ENCODE results near the gene ATP2A2. TPM values are rescaled to one million over a fixed set of nuclear protein-coding genes. Genes with fewer than 3 reads are reported as not detected.

Gene ATP2A2
- total RNA-seq = 95.7 and 107 TPM in 2 replicates

DNA sequence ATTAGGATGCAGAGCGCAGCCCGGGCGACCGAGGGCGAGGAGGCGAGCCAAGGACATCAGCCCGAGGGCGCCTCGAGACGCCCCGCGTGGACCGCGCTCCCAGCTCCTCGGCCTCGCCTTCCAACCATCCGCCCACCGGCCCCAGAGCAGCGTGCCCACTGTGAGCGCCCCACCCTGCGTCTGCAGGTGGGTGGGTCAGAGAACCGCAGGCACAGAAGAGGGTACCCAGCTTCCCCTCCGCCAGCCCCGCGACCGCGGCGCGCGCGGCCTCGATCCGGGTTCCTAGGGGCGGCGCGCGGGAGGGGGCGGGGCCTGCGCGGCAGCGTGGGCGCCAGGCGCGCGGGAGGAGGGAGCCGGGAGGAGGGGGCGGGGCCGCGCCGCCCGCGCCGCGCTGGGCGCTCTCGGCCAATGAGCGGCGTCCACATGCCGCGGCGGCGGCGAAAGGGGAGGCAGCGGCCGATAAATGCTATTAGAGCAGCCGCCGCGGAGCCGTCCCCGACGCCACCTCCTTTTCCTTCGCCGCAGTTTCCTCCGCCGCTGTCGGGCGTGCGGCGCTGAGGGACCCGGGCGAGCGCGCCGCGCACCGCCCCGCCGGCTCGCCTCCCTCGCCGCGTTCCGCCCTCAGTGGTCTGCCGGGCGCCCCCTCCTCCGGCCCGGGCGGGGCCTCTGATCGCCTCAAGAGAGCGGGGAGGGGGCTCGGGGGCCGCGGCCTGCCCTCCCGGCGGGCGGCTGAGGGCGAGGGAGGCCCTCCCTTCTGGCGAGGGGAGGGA, at the start of gene ATP2A2:
ATP2A2 (plus strand) TSS at position 469 of the 770 bp plus-strand sequence. CDS start 543 bp downstream, outside the sequence.

Other genes starting within 250 kb of the ATP2A2 start
- 6.7 and 31.4 TPM in 2 replicates for gene C12orf76, start 232.7 kb upstream of the ATP2A2 start, total RNA-seq
- gene IFT81, start 156.9 kb upstream of the ATP2A2 start, total RNA-seq = 13.3 and 13.5 TPM in 2 replicates
- 32.9 and 42.5 TPM in 2 replicates for gene ANAPC7, start 122.5 kb downstream of the ATP2A2 start, total RNA-seq
- gene ARPC3, start 169.1 kb downstream of the ATP2A2 start, total RNA-seq = 835 and 1,139 TPM in 2 replicates
- 20.5 and 23.2 TPM in 2 replicates for gene GPN3, start 187.0 kb downstream of the ATP2A2 start, total RNA-seq
- gene FAM216A, start 187.6 kb downstream of the ATP2A2 start, total RNA-seq = 12.2 and 16.4 TPM in 2 replicates
- 78.7 and 109 TPM in 2 replicates for gene VPS29, start 220.9 kb downstream of the ATP2A2 start, total RNA-seq
- gene RAD9B, start 221.1 kb downstream of the ATP2A2 start, total RNA-seq = 0.86 TPM in 1 of 2 replicates, not detected in the other